ENCODE results near the gene ZNF83.

DNA sequence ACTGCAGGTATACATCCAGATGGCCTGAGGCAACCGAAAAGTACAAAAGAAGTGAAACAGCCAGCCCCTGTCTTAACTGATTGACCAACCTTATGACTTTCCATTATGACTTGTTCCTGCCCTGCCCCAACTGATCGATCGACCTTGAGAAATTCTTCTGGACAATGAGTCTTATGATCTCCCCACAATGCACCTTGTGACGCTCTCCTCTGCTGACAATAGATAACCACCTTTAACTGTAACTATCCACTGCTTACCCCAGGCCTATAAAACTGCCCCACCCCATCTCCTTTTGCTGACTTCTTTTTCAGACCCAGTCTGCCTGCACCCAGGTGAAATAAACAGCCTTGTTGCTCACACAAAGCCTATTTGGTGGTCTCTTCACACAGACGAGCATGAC lies 11.2 kb downstream of the ZNF83 start:
- TF ChIP-seq, protein P1, sequence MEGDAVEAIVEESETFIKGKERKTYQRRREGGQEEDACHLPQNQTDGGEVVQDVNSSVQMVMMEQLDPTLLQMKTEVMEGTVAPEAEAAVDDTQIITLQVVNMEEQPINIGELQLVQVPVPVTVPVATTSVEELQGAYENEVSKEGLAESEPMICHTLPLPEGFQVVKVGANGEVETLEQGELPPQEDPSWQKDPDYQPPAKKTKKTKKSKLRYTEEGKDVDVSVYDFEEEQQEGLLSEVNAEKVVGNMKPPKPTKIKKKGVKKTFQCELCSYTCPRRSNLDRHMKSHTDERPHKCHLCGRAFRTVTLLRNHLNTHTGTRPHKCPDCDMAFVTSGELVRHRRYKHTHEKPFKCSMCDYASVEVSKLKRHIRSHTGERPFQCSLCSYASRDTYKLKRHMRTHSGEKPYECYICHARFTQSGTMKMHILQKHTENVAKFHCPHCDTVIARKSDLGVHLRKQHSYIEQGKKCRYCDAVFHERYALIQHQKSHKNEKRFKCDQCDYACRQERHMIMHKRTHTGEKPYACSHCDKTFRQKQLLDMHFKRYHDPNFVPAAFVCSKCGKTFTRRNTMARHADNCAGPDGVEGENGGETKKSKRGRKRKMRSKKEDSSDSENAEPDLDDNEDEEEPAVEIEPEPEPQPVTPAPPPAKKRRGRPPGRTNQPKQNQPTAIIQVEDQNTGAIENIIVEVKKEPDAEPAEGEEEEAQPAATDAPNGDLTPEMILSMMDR (IDR thresholded peaks at IDR 0.05): no peak
- TF ChIP-seq POLR2A (IDR thresholded peaks at IDR 0.05): no peak

All from right lobe of liver (tissue), 4 donors.